Measurements from ENCODE around the gene DEFB121. TPM values are rescaled to one million over a fixed set of nuclear protein-coding genes. Genes with fewer than 3 reads are reported as not detected.

Gene DEFB121
- total RNA-seq, 1 experiment from 2014 or later = not detected

GRCh38 chr20:31414381-31414780 lies 8.4 kb upstream of the DEFB121 start:
- in situ Hi-C loops (cut with HindIII; ENCODE audit: low pct_unique_long_range_greater_than_20kb, low sequenced_read_pairs) = no loop called here
- H3K27ac ChIP-seq (ENCODE audit: low read length) = no peak overlapping the region
- H3K4me1 ChIP-seq (ENCODE audit: control insufficient read depth, insufficient read depth, low read length) = no peaks in the 10 kb centered on the region
- POLR2A ChIA-PET = no interaction called here
- DNase-seq (ENCODE audit: low read depth, low spot score) (no peak), ATAC-seq (no peak)
- H3K4me3 ChIP-seq (ENCODE audit: low read depth in 2 of 2, low read length in 2 of 2) = no peak overlapping the region
- BruUV-seq (replicated peaks) = no TSS peak
- intact Hi-C loops (cut with micrococcal nuclease; ENCODE audit: unreplicated experiment) = no loop called here
- no peaks in the 10 kb centered on the region for H3K9me3 ChIP-seq (ENCODE audit: control insufficient read depth, insufficient read depth, low read depth, low read length)
- no peaks in the 10 kb centered on the region for H3K36me3 ChIP-seq (ENCODE audit: control insufficient read depth, insufficient read depth, low read length)
- CTCF ChIA-PET = interaction anchor here (0.9 kb wide), 1 partner anchor 26 kb away, joined by 3 read pairs; the partner anchor contains the start of gene DEFB123
- no peak for TF ChIP-seq REST (IDR thresholded peaks at IDR 0.05; ENCODE audit: insufficient read depth in 1 of 2, low read depth in 2 of 2, low read length in 1 of 2)
- TF ChIP-seq POLR2AphosphoS5 (IDR thresholded peaks at IDR 0.05; ENCODE audit: low read depth, low read length) = no peak
- TF ChIP-seq CTCF (IDR thresholded peaks at IDR 0.05) = no peak
- TF ChIP-seq TCF7L2 (IDR thresholded peaks at IDR 0.05; ENCODE audit: low read depth, low read length) = no peak
- TF ChIP-seq SIN3A (IDR thresholded peaks at IDR 0.05; ENCODE audit: borderline replicate concordance, insufficient read depth, low read depth, low read length) = no peak
- H3K27me3 ChIP-seq (ENCODE audit: control insufficient read depth, insufficient read depth, low read length) = peaks cover 16% of the 10 kb centered on the region

- Histone ChIP-seq H3K27ac (ENCODE audit: low read length) (no peak overlapping the region), H3K4me1 (ENCODE audit: control insufficient read depth, insufficient read depth, low read length) (no peaks in the 10 kb centered on the region), H3K4me3 (ENCODE audit: low read depth in 2 of 2, low read length in 2 of 2) (no peak overlapping the region), H3K9me3 (ENCODE audit: control insufficient read depth, insufficient read depth, low read depth, low read length) (no peaks in the 10 kb centered on the region), H3K27me3 (ENCODE audit: control insufficient read depth, insufficient read depth, low read length) (peaks cover 15% of the 10 kb centered on the region), H3K36me3 (ENCODE audit: control insufficient read depth, insufficient read depth, low read length) (no peaks in the 10 kb centered on the region)
- DNase-seq (ENCODE audit: low read depth, low spot score) = no peak
- intact Hi-C loops (cut with micrococcal nuclease; ENCODE audit: unreplicated experiment) (no loop called here), in situ Hi-C loops (cut with HindIII; ENCODE audit: low pct_unique_long_range_greater_than_20kb, low sequenced_read_pairs) (no loop called here)
- ChIA-PET CTCF (no interaction called here), POLR2A (no interaction called here)
- no peak for TF ChIP-seq SIN3A (IDR thresholded peaks at IDR 0.05; ENCODE audit: borderline replicate concordance, insufficient read depth, low read depth, low read length)
- TF ChIP-seq POLR2AphosphoS5 (IDR thresholded peaks at IDR 0.05; ENCODE audit: low read depth, low read length) = no peak
- no peak for TF ChIP-seq CTCF (IDR thresholded peaks at IDR 0.05)
- no peak for TF ChIP-seq TCF7L2 (IDR thresholded peaks at IDR 0.05; ENCODE audit: low read depth, low read length)
- no peak for TF ChIP-seq REST (IDR thresholded peaks at IDR 0.05; ENCODE audit: insufficient read depth in 1 of 2, low read depth in 2 of 2, low read length in 1 of 2)
- no TSS peak for BruUV-seq (replicated peaks)
- no peak for ATAC-seq
Measured at GRCh38 chr20:31410011-31410410, 4.0 kb upstream of the DEFB121 start.

Data from Panc1 (cell line).